HUES6 (cell line): ENCODE measurements around the gene NFAT5.
"Not testable (repeated sequence)": the region's sequence is repeated elsewhere in the genome, so short reads cannot be mapped to it uniquely, and the experiment has no call there.

Source experiments
- H3K27ac ChIP-seq: 2 replicates; pipeline ENCODE4 v1.7.0; 2013; ENCODE audit warnings: low read depth, mild to moderate bottlenecking, low read length, inconsistent platforms
- H3K27me3 ChIP-seq: 2 replicates; pipeline ENCODE4 v1.6.1; 2013; ENCODE audit warnings: low read length; ENCODE audit not compliant: control insufficient read depth, insufficient read depth
- H3K36me3 ChIP-seq: 2 replicates; pipeline ENCODE4 v1.6.1; 2013; ENCODE audit warnings: low read length; ENCODE audit not compliant: control insufficient read depth, insufficient read depth
- H3K4me1 ChIP-seq: 2 replicates; pipeline ENCODE4 v1.6.1; 2013; ENCODE audit warnings: low read length; ENCODE audit not compliant: control insufficient read depth, insufficient read depth
- H3K4me3 ChIP-seq: 2 replicates; pipeline ENCODE4 v1.5.1; 2013; ENCODE audit warnings: low read depth, low read length
- H3K9ac ChIP-seq: one replicate; pipeline ENCODE4 v1.6.1; 2013; ENCODE audit warnings: mild to moderate bottlenecking, low read length
- H3K9me3 ChIP-seq: 2 replicates; pipeline ENCODE4 v1.6.1; 2013; ENCODE audit warnings: low read depth, low read length; ENCODE audit not compliant: control insufficient read depth, insufficient read depth

NFAT5 gene

DNA sequence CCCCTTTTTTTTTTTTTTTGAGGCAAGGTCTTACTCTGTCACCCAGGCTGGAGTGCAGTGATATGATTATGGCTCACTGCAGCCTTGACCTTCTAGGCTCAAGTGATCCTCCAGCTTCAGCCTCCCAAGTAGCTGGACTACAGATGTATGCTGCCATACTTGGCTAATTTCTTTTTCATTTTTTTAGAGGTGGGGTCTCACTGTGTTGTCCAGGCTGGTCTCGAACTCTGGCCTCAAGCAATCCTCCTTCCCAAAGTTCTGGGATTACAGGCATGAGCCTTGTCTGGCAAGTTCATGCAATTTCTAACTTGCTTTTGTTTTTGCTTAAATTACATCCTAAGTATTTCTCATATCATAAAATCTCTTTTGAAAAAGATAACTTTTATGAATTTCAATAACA lies 33.8 kb upstream of the NFAT5 start:
- no peak overlapping the region for H3K27ac ChIP-seq
- peaks cover 26% of the 10 kb centered on the region for H3K4me1 ChIP-seq
- no peaks in the 10 kb centered on the region for H3K9me3 ChIP-seq
- H3K9ac ChIP-seq, result no peak overlapping the region
- no peak overlapping the region for H3K4me3 ChIP-seq
- no peaks in the 10 kb centered on the region for H3K27me3 ChIP-seq
- H3K36me3 ChIP-seq, result no peaks in the 10 kb centered on the region

DNA sequence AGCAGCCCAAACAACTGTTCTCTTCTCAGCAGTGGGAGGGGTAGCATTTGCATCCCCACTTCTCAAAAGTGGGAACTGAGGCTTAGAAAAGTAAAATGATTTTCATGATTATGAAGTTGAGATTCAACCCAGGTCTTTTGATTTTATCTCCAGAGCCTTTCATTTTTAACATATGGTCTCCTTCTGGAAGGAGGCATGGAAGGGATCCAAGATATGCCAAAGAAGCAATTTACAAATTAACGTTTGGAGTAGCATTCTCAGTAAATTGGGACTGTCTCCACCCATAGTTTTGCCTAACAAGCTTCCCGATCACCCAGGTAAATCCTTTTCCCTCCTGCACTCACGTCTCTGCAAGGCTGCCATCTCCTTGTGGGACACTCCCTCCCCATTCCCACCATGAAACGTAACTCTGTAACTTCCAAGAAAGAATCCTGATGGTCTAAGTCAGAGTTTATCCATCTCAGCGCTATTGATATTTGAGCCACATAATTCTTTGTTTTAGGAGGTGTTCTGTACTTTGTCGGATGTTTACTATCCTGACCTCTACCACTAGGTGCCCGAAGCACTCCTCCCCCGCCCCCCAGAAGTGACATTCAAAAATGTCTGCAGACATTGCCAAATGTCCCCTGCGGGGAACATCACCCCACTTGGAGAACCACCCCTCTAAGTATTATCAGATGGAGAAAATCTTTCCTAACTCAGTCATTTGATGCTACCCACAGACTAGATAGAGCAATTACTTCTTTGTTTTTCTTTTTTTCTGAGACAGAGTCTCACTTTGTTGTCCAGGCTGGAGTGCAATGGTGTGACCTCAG lies 32.9 kb upstream of the NFAT5 start:
- no peaks in the 10 kb centered on the region for H3K9me3 ChIP-seq
- H3K4me3 ChIP-seq, result peak overlapping the region; percentile 17
- peak overlapping the region; percentile 27; the same call in 1 of the 2 replicates for H3K27ac ChIP-seq
- H3K9ac ChIP-seq, result no peak overlapping the region
- peaks cover 26% of the 10 kb centered on the region for H3K4me1 ChIP-seq
- no peaks in the 10 kb centered on the region for H3K36me3 ChIP-seq
- H3K27me3 ChIP-seq, result no peaks in the 10 kb centered on the region

DNA sequence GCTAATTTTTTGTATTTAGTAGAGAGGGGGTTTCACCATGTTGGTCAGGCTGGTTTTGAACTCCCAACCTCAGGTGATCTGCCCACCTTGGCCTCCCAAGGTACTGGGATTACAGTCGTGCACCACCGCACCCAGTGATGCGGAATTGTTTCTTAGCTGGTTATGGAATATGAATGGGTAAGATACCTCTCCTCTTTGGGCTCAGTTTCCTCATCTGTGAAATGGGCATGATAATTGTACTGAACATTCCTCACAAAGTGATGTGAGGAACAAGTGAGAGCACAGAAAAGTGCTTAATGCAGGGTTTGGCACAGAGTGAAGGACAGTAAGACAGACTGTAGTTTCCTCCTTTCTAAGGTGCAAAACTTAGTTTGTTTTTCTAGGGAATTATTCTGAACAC lies 31.0 kb upstream of the NFAT5 start:
- Histone ChIP-seq H3K9ac (no peak overlapping the region), H3K9me3 (no peaks in the 10 kb centered on the region), H3K27me3 (no peaks in the 10 kb centered on the region), H3K27ac (no peak overlapping the region), H3K4me3 (no peak overlapping the region), H3K36me3 (no peaks in the 10 kb centered on the region), H3K4me1 (peaks cover 18% of the 10 kb centered on the region)

DNA sequence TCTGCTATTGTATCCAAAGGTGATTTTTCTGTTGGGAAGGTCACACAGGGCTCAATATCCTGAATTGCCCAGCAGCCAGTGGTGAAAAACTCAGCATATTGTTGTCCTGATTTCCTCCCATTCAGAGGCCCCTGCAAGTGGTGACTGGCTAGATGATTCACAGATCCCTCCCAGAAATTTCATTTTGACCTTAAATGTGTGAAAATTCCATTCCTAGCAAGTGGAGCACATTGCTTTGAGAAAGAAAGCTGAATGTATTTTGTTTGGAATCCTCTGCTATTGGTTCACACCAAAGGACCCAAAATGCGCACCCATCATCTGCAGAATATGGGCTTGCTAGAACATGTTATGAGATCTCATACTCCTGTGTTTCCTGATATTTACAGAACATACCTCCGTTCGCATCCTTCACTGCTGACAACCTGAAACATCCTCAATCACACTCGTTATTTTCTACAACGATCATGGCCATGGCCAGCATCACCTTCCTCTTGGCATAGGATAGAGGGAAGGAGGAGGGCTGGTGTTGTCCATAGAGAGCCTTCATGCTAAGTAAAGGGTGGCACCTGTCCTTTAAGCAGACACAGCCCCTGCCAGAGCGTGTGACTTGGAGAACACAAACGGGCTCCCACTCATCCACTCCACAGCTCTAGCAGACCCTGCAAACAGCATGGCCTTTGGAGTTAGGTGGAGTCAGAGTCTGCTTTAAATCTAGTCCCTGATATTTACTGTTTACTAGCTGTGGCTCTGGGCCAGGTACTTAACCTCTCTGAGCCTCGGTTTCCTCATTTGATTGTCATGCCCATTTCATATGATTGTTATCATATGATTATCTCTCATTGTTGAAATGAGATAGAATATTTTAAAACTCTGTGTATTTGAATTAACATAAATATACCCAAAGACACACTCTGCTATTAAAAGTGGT lies 30.4 kb upstream of the NFAT5 start:
- Histone ChIP-seq H3K9ac (no peak overlapping the region), H3K27me3 (no peaks in the 10 kb centered on the region), H3K27ac (no peak overlapping the region)

DNA sequence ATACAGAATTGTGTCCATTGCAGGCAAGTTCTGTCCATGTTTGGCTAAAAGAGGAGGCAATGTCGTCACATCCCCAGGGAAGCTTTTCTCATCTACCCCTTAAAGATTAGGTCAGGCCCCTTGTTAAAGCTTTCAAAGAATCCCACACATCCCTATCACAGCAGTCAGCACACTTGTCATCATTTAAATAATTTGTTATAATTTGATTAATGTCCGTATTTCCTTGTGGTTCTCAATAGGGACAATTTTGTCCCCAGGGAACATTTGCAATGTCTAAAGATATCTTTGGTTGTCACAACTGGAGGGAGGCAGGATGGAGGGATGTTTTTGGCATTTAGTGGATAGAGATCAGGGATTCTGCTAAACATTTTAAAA lies 28.1 kb upstream of the NFAT5 start:
- H3K4me3 ChIP-seq, result no peak overlapping the region
- peaks cover 3% of the 10 kb centered on the region for H3K4me1 ChIP-seq
- H3K36me3 ChIP-seq, result no peaks in the 10 kb centered on the region
- H3K27me3 ChIP-seq, result no peaks in the 10 kb centered on the region
- H3K27ac ChIP-seq, result no peak overlapping the region
- no peak overlapping the region for H3K9ac ChIP-seq
- no peaks in the 10 kb centered on the region for H3K9me3 ChIP-seq

More for the DNA sequence above, 30.4 kb upstream of the NFAT5 start:
- Histone ChIP-seq H3K9me3 (no peaks in the 10 kb centered on the region), H3K4me1 (peaks cover 14% of the 10 kb centered on the region), H3K36me3 (no peaks in the 10 kb centered on the region), H3K4me3 (no peak overlapping the region)

DNA sequence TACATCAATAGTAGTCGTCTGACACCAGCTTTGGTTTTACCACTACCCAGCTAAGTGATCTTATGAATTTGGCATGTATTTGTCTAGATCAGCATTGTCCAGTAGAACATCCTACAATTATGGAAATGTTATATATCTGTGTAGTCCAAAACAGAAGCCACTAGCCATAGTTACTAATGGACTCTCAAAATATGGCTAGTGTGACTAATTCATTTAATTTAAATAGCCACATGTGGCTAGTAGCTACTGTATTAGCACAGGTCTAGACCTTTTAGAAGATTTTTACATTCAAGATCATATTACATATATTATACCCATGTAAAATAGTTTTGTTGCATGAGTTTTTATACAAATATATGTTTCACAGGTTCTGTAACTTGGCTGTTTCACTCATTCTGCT lies 27.0 kb upstream of the NFAT5 start:
- Histone ChIP-seq H3K27me3 (no peaks in the 10 kb centered on the region), H3K4me1 (no peaks in the 10 kb centered on the region; the same call in 1 of the 2 replicates), H3K9ac (no peak overlapping the region), H3K36me3 (no peaks in the 10 kb centered on the region), H3K9me3 (no peaks in the 10 kb centered on the region), H3K27ac (no peak overlapping the region), H3K4me3 (no peak overlapping the region)

DNA sequence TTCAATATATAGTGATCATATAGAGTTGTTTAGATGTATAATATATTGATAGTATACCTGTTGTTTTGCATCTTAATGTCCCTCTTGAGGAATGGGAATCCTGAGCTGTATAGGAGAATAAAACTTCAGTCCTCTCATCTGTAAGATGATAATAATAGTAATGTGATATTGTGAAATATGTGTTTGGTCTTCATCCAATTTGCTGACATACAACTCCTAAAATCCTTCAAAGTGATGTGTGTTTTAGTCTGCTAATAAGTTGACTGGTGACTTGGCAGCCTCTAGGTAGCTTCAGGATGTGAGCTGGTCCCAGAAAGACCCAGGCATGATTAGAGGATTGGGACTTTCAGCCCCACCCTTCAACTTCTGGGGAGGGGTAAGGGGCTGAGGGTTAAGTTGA lies 22.8 kb upstream of the NFAT5 start:
- no peak overlapping the region for H3K9ac ChIP-seq
- H3K4me3 ChIP-seq, result no peak overlapping the region
- H3K27me3 ChIP-seq, result no peaks in the 10 kb centered on the region
- H3K4me1 ChIP-seq, result no peaks in the 10 kb centered on the region
- no peak overlapping the region for H3K27ac ChIP-seq
- no peaks in the 10 kb centered on the region for H3K36me3 ChIP-seq
- H3K9me3 ChIP-seq, result no peaks in the 10 kb centered on the region

DNA sequence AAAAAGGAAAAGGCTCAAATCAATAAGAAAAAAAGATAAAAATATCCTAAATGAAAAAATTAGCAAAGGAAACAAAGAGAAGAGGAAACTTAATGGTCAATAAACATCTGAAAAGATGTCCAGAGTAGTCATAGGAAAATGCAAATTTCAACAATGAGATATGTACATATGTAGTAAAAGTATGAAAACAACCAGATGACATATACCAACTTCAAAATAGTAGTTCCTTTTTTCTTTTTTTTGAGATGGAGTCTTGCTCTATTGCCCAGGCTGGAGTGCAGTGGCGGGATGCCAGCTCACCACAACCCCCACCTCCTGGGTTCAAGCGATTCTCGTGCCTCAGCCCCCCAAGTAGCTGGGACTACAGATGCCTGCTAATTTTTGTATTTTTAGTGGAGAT lies 21.7 kb upstream of the NFAT5 start:
- Histone ChIP-seq H3K9me3 (no peaks in the 10 kb centered on the region), H3K4me3 (no peak overlapping the region), H3K9ac (no peak overlapping the region), H3K27ac (no peak overlapping the region), H3K27me3 (no peaks in the 10 kb centered on the region), H3K4me1 (no peaks in the 10 kb centered on the region), H3K36me3 (no peaks in the 10 kb centered on the region)

DNA sequence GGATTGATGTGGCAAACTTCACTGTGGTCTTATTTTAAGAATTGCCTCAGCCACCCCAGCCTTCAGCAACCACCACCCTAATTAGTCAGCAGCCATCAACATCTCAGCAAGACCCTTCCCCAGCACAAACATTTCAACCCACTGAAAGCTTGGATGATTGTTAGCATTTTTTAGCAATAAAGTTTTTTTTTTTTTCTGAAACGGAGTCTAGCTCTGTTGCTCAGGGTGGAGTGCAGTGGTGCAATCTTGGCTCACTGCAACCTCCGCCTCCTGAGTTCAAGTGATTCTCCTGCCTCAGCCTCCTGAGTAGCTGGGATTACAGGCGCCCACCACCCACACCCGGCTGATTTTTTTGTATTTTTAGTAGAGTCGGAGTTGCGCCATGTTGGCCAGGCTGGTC lies 19.1 kb upstream of the NFAT5 start:
- H3K4me3 ChIP-seq, H3K27me3 ChIP-seq, H3K27ac ChIP-seq, H3K9me3 ChIP-seq, H3K36me3 ChIP-seq, H3K4me1 ChIP-seq, H3K9ac ChIP-seq: not testable (repeated sequence)

DNA sequence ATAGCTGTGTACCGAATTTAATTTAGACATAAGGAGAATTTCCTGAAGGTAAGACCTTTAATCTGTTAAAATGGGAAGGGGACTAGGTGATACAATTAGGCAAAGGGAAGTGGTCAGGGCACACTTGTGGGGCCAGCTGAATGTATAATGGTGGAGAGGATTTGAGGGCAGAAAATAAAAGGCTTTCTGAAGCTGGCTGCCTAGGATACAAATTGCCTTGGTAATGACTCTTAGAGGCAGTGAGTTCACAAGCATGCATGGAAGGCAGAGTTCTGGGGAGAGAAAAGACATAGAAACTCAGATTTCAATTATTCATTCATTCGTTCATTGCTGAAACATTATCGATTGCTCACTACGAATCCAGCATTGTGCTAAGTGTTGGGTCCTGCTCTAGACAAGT lies 12.4 kb upstream of the NFAT5 start:
- Histone ChIP-seq H3K9ac (no peak overlapping the region), H3K27me3 (no peaks in the 10 kb centered on the region), H3K9me3 (peaks cover 3% of the 10 kb centered on the region; the same call in 1 of the 2 replicates), H3K36me3 (no peaks in the 10 kb centered on the region), H3K4me1 (no peaks in the 10 kb centered on the region), H3K4me3 (no peak overlapping the region), H3K27ac (no peak overlapping the region)

DNA sequence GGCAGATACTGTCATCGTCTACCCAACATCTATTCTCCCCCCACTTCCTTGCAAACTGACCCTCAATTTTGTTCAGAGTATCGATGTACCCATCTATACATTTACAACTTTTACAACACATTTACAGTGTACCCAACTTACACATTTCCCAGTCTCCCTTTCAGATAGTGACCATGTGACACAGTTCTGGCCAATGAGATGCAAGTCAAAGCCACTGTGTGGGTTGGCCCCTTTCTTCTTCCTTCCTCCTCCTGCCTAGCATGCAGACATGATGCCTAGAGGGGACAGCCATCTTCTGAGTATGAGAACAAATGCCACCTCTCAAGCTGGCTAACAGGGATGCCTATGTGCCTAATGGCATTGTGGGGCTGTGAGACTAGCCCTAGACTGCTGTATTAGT lies 11.3 kb upstream of the NFAT5 start:
- Histone ChIP-seq H3K9ac (no peak overlapping the region), H3K9me3 (peaks cover 3% of the 10 kb centered on the region; the same call in 1 of the 2 replicates), H3K4me3 (no peak overlapping the region), H3K4me1 (no peaks in the 10 kb centered on the region), H3K27me3 (no peaks in the 10 kb centered on the region), H3K27ac (no peak overlapping the region), H3K36me3 (no peaks in the 10 kb centered on the region)
